GM23338 (cell line): ENCODE data around the gene ADGRB3. TPM values are rescaled to one million over a fixed set of nuclear protein-coding genes. Genes with fewer than 3 reads are reported as not detected.

Source experiments
- ATAC-seq: fragments of 200-7000 bp; cut with Tn5 transposase; 3 replicates; pipeline ENCODE4 v1.9.1; 2020
- DNase-seq: peaks from one replicate; pipeline ENCODE4 v3.0.0-alpha.2; 2015; ENCODE audit warnings: low spot score
- H2AFZ ChIP-seq: fragments of 200-600 bp; sonication (generic); 2 replicates; pipeline ENCODE4 v1.8.0; 2016; ENCODE audit warnings: antibody characterized with exemption, mild to moderate bottlenecking, moderate library complexity
- H3F3A ChIP-seq: fragments of 200-600 bp; sonication (generic); replicated peaks from 2 replicates; pipeline ENCODE4 v1.8.0; 2017; ENCODE audit warnings: antibody characterized with exemption, mixed run types, low read depth
- H3K27ac ChIP-seq: fragments of 200-600 bp; sonication (generic); 2 replicates; pipeline ENCODE4 v1.6.1; 2016; ENCODE audit warnings: low read depth
- H3K27me3 ChIP-seq: fragments of 200-600 bp; sonication (generic); 2 replicates; pipeline ENCODE4 v1.8.0; 2016; ENCODE audit warnings: mild to moderate bottlenecking, mixed run types, moderate library complexity; ENCODE audit not compliant: insufficient read depth
- H3K36me3 ChIP-seq: fragments of 200-600 bp; sonication (generic); 2 replicates; pipeline ENCODE4 v1.8.0; 2016; ENCODE audit warnings: mild to moderate bottlenecking; ENCODE audit not compliant: insufficient read depth
- H3K4me1 ChIP-seq: fragments of 200-600 bp; sonication (generic); 2 replicates; pipeline ENCODE4 v1.8.0; 2016; ENCODE audit warnings: mild to moderate bottlenecking, moderate library complexity; ENCODE audit not compliant: insufficient read depth
- H3K4me2 ChIP-seq: fragments of 200-600 bp; sonication (generic); 2 replicates; pipeline ENCODE4 v1.7.1; 2017; ENCODE audit warnings: mixed run types
- H3K4me3 ChIP-seq: fragments of 200-600 bp; sonication (generic); 2 replicates; pipeline ENCODE4 v1.6.1; 2016; ENCODE audit warnings: mixed run types
- H3K79me2 ChIP-seq: fragments of 200-600 bp; sonication (generic); replicated peaks from 2 replicates; pipeline ENCODE4 v1.8.0; 2017; ENCODE audit warnings: mild to moderate bottlenecking; ENCODE audit not compliant: insufficient read depth
- H3K9me2 ChIP-seq: fragments of 200-600 bp; sonication (generic); 2 replicates; pipeline ENCODE4 v1.8.0; 2017; ENCODE audit not compliant: insufficient read depth
- H4K20me1 ChIP-seq: fragments of 200-600 bp; sonication (generic); replicated peaks from 2 replicates; pipeline ENCODE4 v1.8.0; 2017; ENCODE audit warnings: mild to moderate bottlenecking; ENCODE audit not compliant: insufficient read depth
- H3K27ac Mint-ChIP-seq: 2 replicates; pipeline ENCODE4 v1.8.0; 2020; ENCODE audit warnings: inconsistent platforms, mild to moderate bottlenecking, moderate library complexity, mixed read lengths
- H3K27me3 Mint-ChIP-seq: 3 replicates; pipeline ENCODE4 v1.8.0; 2022; ENCODE audit warnings: low read depth, mild to moderate bottlenecking, moderate library complexity, mixed read lengths, inconsistent platforms; ENCODE audit not compliant: insufficient read depth, poor library complexity
- H3K36me3 Mint-ChIP-seq: 3 replicates; pipeline ENCODE4 v1.8.0; 2021; ENCODE audit warnings: low read depth, mild to moderate bottlenecking, inconsistent platforms, moderate library complexity, mixed read lengths
- H3K4me1 Mint-ChIP-seq: 3 replicates; pipeline ENCODE4 v1.8.0; 2020; ENCODE audit warnings: mild to moderate bottlenecking, inconsistent platforms, mixed read lengths
- H3K4me3 Mint-ChIP-seq: 3 replicates; pipeline ENCODE4 v1.8.0; 2021; ENCODE audit warnings: moderate library complexity, mild to moderate bottlenecking, inconsistent platforms, mixed read lengths
- H3K9me3 Mint-ChIP-seq: 3 replicates; pipeline ENCODE4 v1.8.0; 2020; ENCODE audit warnings: moderate library complexity, mild to moderate bottlenecking, inconsistent platforms, mixed read lengths
- CREB1 ChIP-seq: fragments of 250-450 bp; sonication (Bioruptor Pico); IDR thresholded peaks from 2 replicates; pipeline ENCODE4 v1.5.0; 2020; ENCODE audit warnings: low read depth, mild to moderate bottlenecking, moderate library complexity
- CTCF ChIP-seq, 2 experiments: fragments of 200-600 bp in 1 of 2; sonication (generic) in 1 of 2; conservative IDR thresholded peaks; 2 replicates each; pipeline versions ENCODE4 v1.5.1 to v1.6.1; 2016 to 2017; ENCODE audit warnings: antibody characterized with exemption in 2 of 2, low read depth in 2 of 2, mild to moderate bottlenecking in 2 of 2, moderate library complexity in 1 of 2
- EZH2 ChIP-seq: fragments of 200-600 bp; sonication (generic); IDR thresholded peaks from one replicate; pipeline ENCODE4 v1.8.0; 2017; ENCODE audit warnings: antibody characterized with exemption, mild to moderate bottlenecking, low read depth; ENCODE audit not compliant: unreplicated experiment
- EZH2phosphoT487 ChIP-seq: fragments of 200-600 bp; sonication (generic); IDR thresholded peaks from one replicate; pipeline ENCODE4 v1.8.1; 2018; ENCODE audit warnings: antibody characterized with exemption; ENCODE audit not compliant: unreplicated experiment
- JUNB ChIP-seq: IDR thresholded peaks from one replicate; pipeline ENCODE4 v1.6.1; 2016; ENCODE audit warnings: antibody characterized with exemption; ENCODE audit not compliant: unreplicated experiment
- NANOG ChIP-seq: IDR thresholded peaks from 2 replicates; pipeline ENCODE4 v1.6.1; 2016; ENCODE audit warnings: antibody characterized with exemption, borderline replicate concordance
- POLR2AphosphoS5 ChIP-seq: IDR thresholded peaks from 2 replicates; pipeline ENCODE4 v1.6.1; 2016; ENCODE audit warnings: antibody characterized with exemption, low read depth
- REST ChIP-seq: IDR thresholded peaks from one replicate; pipeline ENCODE4 v1.6.1; 2018; ENCODE audit warnings: antibody characterized with exemption; ENCODE audit not compliant: unreplicated experiment
- STAT1 ChIP-seq: IDR thresholded peaks from one replicate; pipeline ENCODE4 v1.6.1; 2016; ENCODE audit warnings: antibody characterized with exemption; ENCODE audit not compliant: unreplicated experiment
- ZNF114 ChIP-seq: fragments of 250-450 bp; sonication (Bioruptor Pico); IDR thresholded peaks from 2 replicates; pipeline ENCODE4 v1.5.0; 2020; ENCODE audit warnings: mild to moderate bottlenecking, moderate library complexity
- ZNF331 ChIP-seq: fragments of 250-450 bp; sonication (Bioruptor Pico); IDR thresholded peaks from 2 replicates; pipeline ENCODE4 v1.5.0; 2020; ENCODE audit warnings: low read depth, mild to moderate bottlenecking, moderate library complexity
- ZNF462 ChIP-seq: fragments of 250-450 bp; sonication (Bioruptor Pico); IDR thresholded peaks from 2 replicates; pipeline ENCODE4 v1.5.0; 2020; ENCODE audit warnings: mild to moderate bottlenecking, moderate library complexity
- polyA plus RNA-seq: library from polyadenylated mRNA; unstranded; fragments of >200 nt; fragmentation: Nextera tagmentation; extraction: Ambion mirVana; gene quantifications from 2 replicates; pipeline ENCODE4 v1.2.1, GENCODE V29; 2016
- total RNA-seq: library from RNA; depleted of rRNA; stranded (reverse); fragments of >200 nt; shearing (Covaris generic); gene quantifications from 2 replicates; pipeline ENCODE4 v1.2.3, GENCODE V29; 2014
- TF ChIP-seq, protein P1 (sequence below): IDR thresholded peaks from 2 replicates; pipeline ENCODE4 v1.6.1; 2016; ENCODE audit warnings: antibody characterized with exemption

The ADGRB3 gene
- total and polyA plus RNA-seq, 2 experiments from 2014 or later = 0.92 to 4.0 TPM

DNA sequence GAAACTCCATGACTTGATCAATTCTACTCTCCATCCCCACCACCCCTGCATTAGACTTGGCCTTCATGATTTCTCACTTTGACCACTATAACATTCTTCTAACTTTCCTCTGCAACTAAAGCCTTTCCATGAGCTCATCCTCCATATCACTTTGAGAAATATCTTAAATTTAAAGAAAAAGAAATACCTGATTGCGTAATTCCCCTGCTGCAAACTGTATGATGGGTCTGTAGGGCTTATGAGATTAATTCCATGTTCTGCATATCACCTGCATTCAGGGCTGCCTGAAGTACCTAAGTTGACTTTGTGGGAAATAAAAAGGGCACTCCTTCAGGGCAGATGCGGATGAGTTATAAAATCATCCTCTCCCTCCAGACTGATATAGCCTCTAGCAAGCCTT, 611.9 kb downstream of the ADGRB3 start:
- no peak overlapping the region for H2AFZ ChIP-seq
- Mint-ChIP-seq H3K4me1 (no peaks in the 10 kb centered on the region; the same call in 2 of the 3 replicates), H3K9me3 (no peaks in the 10 kb centered on the region), H3K27ac (no peak overlapping the region; the same call in 1 of the 2 replicates), H3K36me3 (no peaks in the 10 kb centered on the region), H3K27me3 (peaks cover 3% of the 10 kb centered on the region), H3K4me3 (no peak overlapping the region)
- H3K27ac ChIP-seq = no peak overlapping the region
- ATAC-seq = no peak
- 0 out of 2 replicates have a peak, but pooled peaks cover 5% of the 10 kb centered on the region for H3K4me1 ChIP-seq
- no peaks in the 10 kb centered on the region for H3K9me2 ChIP-seq
- H3F3A ChIP-seq = no peaks in the 10 kb centered on the region
- H3K27me3 ChIP-seq = no peaks in the 10 kb centered on the region
- no peaks in the 10 kb centered on the region for H3K79me2 ChIP-seq
- no peak for DNase-seq
- TF ChIP-seq ZNF114 (CRISPR knock-in tag) (no peak), ZNF331 (CRISPR knock-in tag) (no peak), JUNB (no peak), EZH2 (no peak), REST (no peak), CREB1 (no peak), CTCF (conservative IDR thresholded peaks at IDR 0.05; ENCODE audit: low read depth in 2 of 2) (no peak), NANOG (no peak), STAT1 (no peak), EZH2phosphoT487 (no peak), POLR2AphosphoS5 (no peak), ZNF462 (no peak)
- TF ChIP-seq, protein P1, sequence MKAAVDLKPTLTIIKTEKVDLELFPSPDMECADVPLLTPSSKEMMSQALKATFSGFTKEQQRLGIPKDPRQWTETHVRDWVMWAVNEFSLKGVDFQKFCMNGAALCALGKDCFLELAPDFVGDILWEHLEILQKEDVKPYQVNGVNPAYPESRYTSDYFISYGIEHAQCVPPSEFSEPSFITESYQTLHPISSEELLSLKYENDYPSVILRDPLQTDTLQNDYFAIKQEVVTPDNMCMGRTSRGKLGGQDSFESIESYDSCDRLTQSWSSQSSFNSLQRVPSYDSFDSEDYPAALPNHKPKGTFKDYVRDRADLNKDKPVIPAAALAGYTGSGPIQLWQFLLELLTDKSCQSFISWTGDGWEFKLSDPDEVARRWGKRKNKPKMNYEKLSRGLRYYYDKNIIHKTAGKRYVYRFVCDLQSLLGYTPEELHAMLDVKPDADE = no peak
- no peaks in the 10 kb centered on the region for H3K36me3 ChIP-seq
- no peaks in the 10 kb centered on the region for H4K20me1 ChIP-seq
- H3K4me3 ChIP-seq = no peak overlapping the region
- no peak overlapping the region for H3K4me2 ChIP-seq
